Measurements from ENCODE around the gene HUNK.
"Not testable (repeated sequence)": the region's sequence is repeated elsewhere in the genome, so short reads cannot be mapped to it uniquely, and the experiment has no call there.

Gene HUNK
- 0 to 0.43 (median 0.11) reads per million in 18 experiments for total RNA-seq

DNA sequence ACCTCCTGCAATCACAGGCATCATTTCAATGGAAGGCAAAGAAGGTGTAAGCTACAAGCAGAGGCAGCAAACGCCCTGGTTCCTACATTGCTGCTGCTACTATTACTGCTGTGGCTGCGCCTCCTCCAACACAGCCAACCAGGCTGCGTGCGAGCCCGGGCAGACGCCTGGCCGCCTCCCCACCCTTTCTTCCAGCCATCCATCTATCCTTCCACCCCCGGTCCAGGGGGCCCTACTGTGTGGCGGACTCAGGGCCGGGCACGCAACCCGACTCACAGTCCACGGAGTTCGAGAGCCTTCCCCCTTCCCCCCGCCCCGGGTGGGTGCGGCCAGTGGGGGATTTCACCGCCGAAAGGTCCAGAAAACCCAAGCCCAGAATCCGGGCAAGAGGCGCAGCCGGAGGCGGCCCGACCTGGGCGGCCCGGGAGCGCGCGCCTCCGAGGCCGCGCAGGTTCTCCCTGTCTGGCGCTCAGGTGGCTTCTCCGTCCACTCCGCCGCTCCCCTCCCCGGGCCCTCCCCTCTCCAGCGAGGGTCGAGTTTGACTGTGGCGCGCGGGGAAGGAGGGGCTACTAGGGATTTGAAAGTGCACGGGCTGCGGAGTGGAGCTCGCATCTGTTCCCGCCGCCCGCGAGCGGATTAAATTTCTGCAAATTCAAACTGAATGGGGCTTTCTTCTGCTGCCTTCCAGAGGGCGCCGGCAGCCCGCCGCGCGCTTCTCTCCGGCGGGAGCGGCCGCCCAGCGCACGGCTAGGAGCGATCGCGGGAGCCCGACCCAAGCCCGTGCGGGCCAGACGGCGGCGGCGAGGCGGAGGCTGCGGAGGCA is at the start of gene HUNK:
Gene HUNK, plus strand, starts transcription at position 569 of the 823 bp plus-strand sequence. CDS start 655 bp downstream, outside the sequence.
- DNase-seq: no peak

DNA sequence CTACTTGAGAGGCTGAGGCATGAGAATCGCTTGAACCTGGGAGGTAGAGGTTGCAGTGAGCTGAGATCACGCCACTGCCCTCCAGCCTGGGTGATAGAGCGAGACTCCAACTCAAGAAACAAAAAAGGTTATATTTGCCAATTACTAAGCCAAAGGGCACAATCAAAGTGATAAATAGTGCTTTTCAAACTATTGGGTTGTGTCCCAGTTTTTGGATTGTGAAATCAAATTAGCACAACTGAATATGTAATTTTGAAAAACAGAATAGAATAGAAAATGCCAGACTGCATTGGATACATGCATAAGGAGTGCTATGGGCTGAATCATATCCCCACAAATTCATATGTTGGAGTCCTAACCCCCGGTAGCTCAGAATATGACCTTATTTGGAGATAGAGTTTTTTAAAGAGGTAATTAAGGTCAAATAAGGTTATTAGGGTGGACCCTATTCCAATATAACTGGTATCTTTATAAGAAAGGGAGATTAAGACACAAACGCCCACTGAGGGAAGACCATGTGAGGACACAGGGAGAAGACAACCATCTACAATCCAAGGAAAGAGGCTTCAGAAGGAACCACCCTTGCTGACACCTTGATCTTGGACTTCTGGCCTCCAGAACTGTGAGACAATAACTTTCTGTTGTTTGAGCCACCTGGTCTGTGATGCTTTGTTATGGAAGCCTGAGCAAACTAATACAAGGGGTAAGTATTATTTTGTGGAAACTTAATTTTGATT is 42.9 kb upstream of the HUNK start:
- no peak for DNase-seq

DNA sequence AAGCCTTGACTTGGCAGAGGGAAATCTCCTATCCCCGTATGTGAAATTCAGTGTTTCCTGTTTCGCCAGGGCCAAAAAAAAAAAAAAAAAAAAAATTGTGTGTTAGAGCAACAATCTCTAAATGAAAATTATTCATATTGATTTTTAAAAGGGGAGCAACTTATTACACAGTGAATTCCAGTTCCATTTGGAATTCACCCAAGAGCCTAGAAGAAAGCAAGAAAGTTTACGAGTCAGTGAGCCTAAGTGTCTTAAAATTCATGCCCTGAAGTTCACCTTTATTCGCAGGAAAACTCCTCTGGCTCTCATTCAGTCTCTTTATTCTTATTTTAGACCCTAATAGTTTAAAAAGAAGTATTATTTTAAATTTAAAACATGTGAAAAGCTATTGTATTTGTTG is 42.1 kb upstream of the HUNK start:
- DNase-seq: no peak

DNA sequence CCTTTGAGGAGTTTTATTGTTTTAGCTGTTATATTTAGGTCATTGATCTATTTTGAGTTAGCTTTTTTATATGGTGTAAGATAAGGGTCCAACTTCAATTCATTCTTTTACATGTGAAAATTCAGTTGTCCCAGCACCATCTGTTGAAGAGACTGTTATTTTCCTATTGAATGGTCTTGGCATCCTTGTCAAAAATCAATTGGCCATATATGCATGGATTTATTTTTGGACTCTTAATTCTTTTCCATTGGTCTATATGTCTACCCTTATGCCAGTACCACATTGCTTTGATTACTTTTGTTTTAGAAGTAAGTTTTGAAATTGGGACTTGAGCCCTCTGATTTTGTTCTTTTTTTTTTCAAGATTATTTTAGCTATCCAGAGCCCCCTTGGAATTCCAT is 35.8 kb upstream of the HUNK start:
- no peak for DNase-seq

DNA sequence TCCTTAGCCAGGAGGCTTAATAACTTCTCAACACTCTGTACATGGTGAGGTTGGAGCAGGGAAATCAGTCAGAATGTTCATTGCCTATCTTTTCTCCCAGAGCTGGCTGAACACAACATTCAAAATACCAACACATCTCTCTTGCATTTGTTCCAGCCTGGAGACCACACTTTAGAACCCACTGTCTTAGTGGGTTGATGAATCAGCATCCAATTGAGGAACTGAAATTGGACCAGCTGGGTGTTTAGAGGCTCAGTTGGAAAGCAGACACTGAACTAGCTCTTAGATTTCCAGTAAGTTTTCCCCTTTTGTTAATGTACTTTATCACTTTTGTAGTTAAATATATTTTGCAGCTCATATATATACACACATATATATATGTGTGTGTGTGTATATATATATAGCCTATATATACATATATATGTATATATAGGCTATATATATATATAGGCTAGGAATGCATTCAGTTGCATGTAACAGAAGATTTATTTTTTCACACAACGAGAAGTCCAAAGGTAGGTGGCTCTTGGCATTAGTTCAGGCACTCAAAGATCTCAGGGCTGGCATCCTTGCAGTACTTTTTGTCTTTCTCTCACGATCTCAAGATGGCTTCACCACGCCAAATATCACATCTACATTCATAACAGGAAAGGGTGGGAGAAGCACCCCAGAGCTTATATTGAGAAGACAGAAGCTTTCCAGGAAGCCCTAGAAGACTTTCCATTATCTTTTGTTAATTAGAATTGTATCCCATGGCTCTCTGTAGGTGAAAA is 35.0 kb upstream of the HUNK start:
- DNase-seq: peak; percentile 16 to 26

DNA sequence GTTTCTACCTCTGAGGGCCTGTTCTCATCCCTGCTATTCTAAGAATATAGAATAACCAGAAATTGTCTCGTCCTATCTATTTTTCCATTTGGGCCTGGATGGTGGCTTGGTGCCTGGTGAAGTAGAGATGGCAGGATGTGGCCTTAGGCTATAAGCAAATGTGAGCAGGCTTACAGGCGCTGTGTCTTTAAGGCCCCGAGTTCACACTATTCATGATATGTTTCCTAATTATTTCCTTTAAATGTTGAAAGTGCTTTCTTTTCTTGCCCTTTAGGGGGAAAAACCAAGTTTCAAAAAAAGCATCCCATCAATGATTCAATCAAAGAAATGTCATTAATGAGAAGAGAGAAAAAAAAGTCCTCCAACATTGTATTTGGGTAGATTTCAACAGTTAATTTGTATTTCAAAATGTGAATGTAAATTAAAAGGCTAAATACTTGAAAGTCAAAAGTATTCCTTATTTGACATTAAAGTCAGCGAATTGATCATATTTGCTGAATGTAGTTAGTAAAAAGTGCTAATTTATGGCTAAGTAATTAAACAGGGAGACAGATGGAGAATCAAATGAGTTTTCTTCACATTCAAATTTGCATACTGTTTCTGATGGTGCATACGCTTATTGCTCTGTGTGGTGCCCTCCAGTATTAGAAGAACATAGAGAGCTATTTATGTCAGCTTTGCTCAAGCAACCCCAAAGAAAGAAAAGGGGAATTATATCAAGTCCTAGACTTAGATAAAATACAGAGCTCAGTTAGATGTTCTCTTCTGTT is 34.0 kb upstream of the HUNK start:
- DNase-seq: no peak

DNA sequence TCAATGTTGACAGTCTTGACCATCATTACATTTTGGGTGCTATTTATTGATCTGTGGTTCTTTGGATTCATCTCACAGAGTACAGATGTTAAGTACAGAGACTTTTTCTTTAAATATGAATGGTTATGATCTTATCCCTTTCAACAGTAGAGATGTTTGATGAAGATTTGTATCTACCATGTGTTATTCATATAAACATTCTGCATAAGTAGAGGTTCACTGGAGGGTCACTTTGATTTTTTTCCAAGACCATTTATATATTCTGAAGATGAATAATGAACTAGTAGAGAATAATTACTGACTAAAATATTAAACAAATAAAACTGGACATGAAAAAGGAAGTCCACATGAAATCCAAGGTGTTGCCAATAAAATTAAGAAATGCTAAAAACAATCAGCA is 28.6 kb upstream of the HUNK start:
- DNase-seq: no peak

DNA sequence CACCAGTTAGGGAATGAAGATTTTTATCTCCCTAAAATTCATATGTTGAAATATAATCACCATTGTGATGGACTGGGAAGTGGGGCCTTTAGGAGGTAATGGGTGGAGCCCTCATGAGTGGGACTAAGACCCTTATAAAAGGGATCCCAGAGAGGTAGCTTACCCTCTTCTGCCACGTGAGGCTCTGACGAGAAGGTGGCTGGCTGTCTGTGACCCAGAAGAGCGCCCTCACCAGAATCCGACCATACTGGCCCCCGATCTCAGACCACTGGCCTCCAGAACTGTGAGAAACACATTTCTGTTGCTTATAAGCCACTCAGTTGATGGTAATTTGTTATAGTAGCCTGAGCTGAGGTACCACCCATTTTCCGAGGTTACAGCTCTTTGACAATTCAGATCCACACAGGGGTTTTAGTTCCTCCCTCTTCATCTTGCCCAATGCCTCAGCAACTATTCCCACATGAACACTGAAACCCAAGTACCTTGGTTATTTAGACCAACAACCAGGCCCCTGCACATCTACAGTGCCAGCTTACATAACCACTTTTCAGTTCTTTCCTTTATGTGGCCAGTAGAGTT is 27.6 kb upstream of the HUNK start:
- DNase-seq: no peak

DNA sequence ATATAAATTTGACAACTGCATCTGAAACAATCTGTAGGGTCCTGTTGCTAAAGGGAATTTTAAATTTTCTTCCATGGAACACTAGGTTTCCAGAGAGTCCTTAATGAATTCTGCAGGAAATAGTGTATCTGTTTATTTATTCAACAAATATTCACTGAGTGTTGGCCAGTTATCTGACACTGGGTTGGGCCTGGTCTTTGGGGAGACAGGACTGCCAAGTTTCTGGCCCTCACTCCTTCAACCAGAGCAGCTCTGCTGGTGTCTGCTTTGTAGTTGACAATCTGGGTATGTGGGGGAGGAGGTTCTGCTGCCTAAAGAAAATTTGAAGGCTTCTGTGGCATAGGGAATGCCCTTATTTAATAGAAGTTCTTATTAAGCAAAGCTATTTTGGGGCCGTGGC is 26.1 kb upstream of the HUNK start:
- DNase-seq: no peak

DNA sequence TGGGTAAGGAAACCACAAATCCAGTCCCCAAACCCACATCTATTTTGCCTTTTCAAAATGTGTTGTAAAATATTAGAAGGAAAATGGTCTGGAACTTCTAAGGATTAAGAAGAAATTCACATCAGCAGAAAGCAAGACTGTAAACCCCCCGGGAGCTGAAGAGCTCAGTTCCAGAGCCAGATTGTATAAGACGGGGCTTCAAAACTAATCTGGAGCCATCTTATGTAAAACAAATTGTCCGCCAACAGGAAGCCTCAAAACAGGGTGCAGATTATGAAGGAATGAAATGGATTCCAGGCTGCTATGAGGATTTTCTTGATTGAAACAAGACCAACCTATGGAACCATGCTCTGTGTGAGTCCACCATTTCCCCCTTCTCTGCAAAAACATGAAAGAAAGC is 25.1 kb upstream of the HUNK start:
- no peak for DNase-seq

DNA sequence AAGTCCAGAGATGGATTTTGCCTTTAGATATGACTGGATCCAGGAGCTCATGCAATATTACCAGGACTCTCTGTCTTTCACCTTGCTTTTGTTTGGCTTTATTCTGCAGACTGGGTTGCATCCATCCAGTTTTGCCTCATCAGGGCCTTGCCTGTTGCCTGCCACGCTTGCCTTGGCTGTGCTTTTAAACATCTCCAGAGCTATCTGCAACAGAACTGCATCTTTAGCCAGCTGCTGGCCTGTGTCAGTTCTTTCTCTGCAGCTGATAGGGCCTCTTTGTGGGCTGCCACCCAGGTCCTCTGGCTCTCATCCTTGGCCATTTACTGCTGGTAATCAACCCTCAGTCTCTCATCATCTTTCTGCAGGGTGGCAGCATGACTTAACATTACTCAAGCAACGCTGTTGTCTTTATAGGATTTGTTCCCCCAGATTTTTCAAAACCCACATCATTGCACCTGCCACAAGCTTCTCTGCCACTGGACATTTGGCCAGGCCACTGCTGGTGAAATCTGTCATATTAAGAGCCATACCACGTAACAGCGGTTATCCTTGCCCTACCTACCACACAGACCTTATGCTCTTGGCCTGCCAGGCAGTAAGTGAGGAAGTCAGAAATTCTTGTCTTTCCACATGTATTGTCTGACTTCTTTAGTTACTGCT is 24.4 kb upstream of the HUNK start:
- no peak for DNase-seq

DNA sequence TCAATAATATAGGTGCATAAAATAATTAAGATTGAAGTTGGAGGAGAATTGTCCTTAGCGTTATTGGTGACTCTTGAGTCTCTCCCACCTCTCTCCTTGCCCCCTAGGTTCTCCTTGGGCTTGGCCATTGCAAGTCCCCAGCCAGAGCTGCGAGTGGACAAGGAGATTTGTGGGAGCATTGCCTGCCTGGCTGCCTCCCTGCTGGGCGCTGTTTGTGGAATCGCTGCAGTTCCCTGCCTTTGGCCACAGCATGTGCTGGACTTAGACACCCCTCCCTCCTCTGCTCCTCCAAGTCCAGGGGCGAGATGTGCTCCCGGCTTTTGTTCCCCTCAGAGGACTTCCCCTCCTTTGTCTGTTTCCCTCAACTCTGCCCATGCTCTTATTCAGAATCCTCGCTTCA is 21.9 kb upstream of the HUNK start:
- DNase-seq: no peak

DNA sequence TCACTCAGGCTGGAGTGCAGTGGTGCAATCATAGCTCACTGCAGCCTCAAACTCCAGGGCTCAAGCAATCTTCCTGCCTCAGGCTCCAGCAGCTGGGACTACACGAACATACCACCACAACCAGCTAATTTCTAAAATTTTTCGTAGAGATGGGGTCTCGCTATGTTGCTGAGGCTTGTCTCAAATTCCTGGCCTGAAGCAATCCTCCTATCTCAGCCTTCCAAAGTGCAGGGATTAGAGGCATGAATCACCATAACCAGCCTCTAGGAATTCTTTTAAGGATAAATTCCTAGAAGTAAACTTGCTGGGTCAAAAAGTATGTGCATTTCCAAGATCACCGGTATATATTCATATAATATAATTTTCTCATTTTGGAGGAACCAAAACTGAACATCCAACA is 17.6 kb upstream of the HUNK start:
- no peak for DNase-seq

DNA sequence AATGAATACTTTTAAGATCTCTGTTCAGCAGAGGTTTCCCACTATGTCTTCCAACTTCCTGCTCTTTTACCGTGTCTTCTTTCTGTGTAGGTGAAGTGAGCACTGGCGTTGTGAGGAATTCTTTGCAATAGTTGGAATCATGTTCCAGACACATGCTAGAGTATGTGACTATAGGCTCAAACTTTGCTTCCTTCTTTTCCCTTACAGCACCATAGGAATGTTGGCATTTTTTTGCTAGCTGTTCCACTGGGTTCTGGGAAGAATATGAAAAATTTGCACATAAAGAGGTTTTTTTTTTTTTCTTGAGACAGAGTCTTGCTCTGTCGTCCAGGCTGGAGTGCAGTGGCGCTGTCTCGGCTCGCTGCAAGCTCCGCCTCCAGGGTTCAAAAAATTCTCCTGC is 15.7 kb upstream of the HUNK start:
- no peak for DNase-seq

DNA sequence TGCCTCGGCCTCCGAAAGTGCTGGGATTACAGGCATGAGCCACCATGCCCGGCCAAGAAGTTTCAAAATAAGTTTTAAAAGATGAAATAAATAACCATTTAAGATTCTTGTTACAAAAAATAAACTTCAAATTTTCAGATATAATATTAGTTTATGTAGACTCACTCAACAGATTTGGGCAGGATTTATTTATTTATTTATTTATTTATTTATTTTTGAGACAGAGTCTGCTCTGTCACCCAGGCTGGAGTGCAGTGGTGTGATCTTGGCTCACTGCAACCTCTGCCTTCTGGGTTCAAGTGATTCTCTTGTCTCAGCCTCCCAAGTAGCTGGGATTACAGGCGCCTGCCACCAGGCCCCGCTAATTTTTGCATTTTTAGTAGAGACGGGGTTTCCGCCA is 15.2 kb upstream of the HUNK start:
- DNase-seq: not testable (repeated sequence)

DNA sequence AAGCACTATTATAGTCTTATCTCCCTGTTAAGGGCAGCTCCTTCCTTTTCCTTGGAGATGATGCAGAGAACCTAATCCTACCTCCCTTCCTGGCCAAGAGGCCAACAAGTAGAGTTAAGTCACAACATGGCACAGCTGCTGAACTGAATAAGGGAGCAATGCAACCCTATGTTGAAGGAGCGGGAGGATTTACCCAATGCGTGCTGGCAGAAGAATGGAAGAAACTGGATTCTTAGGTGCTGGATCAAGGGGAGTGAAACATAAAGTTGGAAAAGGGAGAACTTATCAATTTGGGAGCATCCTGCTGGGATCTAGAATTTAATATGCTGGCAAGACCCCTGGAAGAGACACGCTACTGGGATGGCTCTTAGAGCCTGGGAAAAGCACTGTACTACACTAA is 12.0 kb upstream of the HUNK start:
- no peak for DNase-seq

DNA sequence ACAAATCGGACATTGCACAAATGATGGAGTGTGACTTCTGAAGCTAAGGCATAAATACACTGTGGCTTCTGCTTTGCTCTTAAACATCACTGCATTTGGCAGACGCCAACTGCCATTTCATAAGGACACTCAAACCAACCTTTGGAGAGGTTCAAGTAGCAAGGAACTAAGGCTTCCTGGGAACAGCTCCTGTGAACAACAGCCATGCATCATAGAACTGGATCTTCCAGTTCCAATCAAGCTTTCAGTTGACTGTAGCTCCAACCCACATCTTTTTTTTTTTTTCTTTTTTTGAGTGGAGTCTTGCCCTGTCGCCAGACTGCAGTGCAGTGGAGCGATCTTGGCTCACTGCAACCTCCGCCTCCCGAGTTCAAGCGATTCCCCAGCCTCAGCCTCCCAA is 10.7 kb upstream of the HUNK start:
- DNase-seq: no peak

DNA sequence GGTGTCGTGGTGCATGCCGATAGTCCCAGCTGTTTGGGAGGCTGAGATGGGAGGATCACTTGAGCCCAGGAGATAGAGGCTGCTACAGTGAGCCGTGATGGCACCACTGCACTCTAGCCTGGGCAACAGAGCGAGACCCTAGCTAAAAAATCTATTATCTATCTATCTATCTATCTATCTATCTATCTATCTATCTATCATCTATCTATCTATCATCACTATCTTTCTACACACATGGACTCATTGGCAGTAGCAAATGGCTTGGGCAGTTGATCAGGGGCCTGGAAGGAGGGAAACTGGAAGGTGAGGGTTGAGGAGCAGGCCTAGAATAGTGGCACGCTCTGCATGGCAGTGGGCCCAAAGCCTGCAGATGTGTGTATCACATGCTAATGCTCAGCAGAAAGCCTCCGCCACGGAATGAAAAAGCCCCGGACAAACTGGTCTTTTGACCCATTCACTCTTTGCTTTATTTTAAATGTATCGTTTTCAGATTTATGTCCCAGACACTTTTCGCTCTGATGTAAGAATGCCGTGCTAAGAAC is 7.3 kb upstream of the HUNK start:
- no peak for DNase-seq

DNA sequence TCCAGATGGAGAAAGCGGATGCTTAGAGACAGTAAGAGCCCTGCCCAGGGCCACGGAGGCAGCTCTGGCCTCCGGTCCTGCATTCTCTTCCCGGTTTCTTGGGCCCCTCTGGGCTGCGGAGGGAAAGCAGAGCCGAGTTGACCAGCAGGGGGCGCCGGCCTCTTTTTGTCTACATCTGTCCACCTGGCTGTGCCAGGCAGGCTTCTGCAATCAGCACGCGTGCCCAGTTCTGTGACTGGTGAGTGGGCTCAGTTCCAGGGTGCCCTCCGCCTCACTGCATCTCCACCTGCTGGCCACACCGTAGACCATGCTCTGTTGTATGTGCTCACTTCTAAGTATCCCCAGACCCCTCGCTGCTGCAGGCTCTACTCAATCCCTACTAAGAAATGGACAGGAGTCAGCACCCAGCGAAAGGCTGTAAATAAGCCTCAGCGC is 6.7 kb upstream of the HUNK start:
- DNase-seq: peak; percentile 40 to 70

DNA sequence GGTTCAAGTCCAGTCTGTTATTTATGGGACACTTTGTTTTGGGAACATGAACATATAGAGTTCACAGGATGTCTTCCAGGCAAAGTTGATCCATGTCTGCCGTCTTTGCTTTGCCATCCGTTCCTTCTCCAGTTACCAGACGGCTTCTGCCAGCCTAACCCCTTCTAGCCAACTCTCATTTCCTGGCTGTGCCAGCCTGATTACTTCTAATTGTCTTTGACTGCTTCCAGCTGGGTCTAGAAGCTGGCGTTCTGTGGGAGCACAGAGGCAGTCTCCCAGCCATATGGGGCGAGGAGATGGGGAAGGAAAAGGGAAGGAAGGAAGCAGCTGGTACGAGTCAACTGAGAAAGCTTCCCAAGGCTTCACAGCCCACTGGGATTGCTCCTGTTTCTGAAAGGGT is 3.1 kb upstream of the HUNK start:
- DNase-seq: no peak

DNA sequence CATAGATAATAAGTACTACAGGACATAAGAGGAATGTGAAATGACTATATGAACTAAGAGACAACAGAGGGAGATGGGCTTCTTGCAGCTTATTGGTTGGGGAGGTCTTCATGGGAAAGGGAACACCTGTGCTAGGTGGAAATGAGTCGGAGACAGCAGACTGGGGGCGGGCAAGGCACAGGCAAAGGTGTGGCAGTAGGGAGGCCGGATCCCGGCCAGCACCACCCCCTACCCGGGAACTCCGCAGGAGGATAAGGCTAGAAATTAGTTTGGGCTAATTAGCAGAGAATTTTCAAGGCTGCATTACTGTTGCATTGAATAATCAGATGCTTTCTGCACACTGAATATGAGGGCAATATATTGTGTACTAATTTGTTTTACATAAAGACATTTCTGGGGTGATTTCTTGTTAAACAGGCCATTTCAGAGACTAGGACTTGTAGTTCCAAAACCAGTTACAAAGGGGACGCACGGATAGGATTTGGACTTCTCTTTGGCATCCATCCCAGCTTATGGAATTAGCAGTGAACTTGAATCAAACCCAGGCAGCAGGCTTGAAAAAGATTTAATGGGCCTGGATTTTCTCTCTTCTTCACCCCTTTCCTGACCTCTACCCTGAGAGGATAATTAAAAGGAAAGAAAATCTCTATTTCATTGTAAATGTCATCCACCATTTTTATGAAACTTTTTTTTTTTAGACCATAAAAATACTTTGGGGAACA is 2.2 kb upstream of the HUNK start:
- no peak for DNase-seq
